ENCODE data around the gene GFOD1.
"Not testable (repeated sequence)": the region's sequence is repeated elsewhere in the genome, so short reads cannot be mapped to it uniquely, and the experiment has no call there.

GFOD1 gene

GRCh38 chr6:13472099-13472498, 15.3 kb downstream of the GFOD1 start:
- intact Hi-C loops (cut with DNase I): no loop called here
- DNase-seq: peak in 1 of 42 donors; percentile 29

GRCh38 chr6:13471184-13471583, 16.2 kb downstream of the GFOD1 start:
- peak in 1 of 42 donors; percentile 30 for DNase-seq
- intact Hi-C loops (cut with DNase I): no loop called here

GRCh38 chr6:13470238-13471140, 16.9 kb downstream of the GFOD1 start:
- intact Hi-C loops (cut with DNase I): loop anchor here (1.0 kb wide), 1 partner anchor 17 kb away; the partner anchor contains the start of gene GFOD1
- DNase-seq: peak; percentile 49 to 86 (median 74)

DNA sequence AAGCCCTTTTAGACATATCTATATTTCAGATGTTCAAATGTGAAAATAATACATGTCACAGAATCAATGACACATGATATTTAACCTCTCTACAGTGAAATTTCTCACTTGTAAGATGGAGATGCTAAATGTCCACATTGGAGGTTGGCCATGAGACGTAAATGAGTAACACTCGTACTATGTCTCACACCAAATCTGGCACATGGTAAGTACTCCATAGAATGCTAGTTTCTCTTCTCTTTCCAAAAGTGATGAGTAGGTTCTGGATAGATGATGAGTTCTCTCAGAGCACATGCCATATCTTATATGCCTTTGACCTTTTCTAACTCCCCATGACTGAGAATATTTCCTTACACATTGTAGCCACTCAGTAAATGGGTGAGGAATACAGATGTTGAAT, 17.7 kb downstream of the GFOD1 start:
- DNase-seq: no peak
- intact Hi-C loops (cut with DNase I): loop anchor here (1.0 kb wide), 1 partner anchor 18 kb away; the partner anchor contains the start of gene GFOD1

DNA sequence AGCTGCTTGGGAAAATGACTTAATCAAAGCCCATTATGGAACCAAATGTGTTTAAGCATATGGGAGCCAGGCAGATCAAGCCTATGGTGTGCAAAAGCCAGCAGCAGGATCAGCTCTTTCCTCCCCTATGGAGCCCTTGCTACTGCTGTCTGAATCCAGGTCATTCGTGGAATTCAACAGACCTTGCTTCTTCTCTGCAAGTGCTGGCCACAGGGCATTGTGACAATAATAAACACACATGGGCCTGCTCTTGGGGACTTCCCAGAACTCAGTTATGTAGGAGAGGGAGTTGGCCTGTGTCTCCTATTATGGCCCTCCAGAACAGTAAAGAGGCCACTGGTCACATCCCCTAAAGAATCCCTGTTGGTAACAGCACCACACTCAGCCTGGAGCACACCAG, 18.6 kb downstream of the GFOD1 start:
- DNase-seq: peak in 1 of 42 donors; percentile 25
- intact Hi-C loops (cut with DNase I): no loop called here

DNA sequence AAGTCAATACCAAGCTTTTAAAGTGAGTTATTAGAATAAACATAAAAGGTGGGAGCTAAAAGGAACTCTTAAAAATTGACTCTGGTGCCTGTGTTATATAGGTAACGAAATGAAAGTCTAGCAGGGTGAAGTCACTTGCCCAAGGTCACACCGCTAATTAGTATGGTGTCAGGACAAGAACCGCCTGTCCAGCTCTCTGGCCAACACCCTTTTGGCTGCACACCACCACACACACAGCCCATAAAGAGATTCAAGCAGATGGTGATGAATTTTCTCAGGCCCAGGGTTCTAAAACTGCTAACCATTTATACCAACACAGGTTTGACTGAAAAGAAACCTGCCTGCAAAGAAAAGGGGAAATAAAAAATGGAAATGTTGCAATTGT, 20.2 kb downstream of the GFOD1 start:
- intact Hi-C loops (cut with DNase I): no loop called here

GRCh38 chr6:13466304-13467215, 20.8 kb downstream of the GFOD1 start:
- peak in 7 of 42 donors; percentile 20 to 64 (median 41) for DNase-seq
- intact Hi-C loops (cut with DNase I): no loop called here

More for the DNA sequence above, 20.2 kb downstream of the GFOD1 start:
- peak in 1 of 42 donors; percentile 7 for DNase-seq

DNA sequence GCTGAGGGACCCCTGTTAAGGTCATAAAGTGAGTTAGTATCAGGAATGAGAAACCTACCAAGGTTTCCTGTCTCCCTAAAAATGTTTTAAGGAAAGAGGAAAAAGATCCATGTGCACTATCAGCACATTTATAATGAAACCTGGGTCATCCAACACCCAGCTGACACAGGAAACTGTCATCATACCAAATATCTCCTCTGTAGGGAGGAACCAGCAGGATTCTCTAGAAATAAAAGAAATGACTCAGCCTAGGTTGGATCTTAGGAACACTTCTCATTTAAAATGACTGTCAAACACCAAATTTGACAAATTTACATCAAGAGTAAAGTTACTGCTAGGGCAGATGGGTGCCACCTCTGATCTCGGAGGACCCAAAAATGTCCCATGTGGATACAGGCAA, 21.7 kb downstream of the GFOD1 start:
- intact Hi-C loops (cut with DNase I): no loop called here
- no peak for DNase-seq

GRCh38 chr6:13463941-13464340, 23.5 kb downstream of the GFOD1 start:
- intact Hi-C loops (cut with DNase I): no loop called here
- no peak for DNase-seq

- DNase-seq: peak in 1 of 42 donors; percentile 27
- intact Hi-C loops (cut with DNase I): no loop called here
Measured at GRCh38 chr6:13463328-13463717, 24.1 kb downstream of the GFOD1 start.

- DNase-seq: peak in 5 of 42 donors; percentile 27 to 53 (median 40)
- intact Hi-C loops (cut with DNase I): no loop called here
Measured at GRCh38 chr6:13462458-13463327, 24.7 kb downstream of the GFOD1 start.

DNA sequence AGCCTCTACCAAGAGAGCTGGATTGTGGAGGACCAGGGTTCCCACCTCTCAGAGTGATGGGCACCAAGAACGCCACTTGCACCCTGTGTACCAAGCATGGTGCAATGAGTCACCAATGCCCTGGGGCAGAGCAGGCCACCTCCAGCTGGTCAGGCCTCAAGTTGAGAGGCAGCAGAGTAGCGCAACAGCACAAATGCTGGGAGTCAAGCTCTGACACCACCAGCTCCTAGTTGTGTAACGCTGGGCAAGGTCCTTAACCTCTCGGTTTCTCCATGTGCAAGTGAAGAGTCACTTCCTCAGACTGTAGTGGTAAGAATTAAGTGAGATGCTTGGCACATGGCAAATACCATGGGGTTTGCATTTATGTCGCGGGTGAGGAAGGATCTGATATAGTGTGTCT, 25.6 kb downstream of the GFOD1 start:
- DNase-seq: peak in 1 of 42 donors; percentile 41
- intact Hi-C loops (cut with DNase I): no loop called here

DNA sequence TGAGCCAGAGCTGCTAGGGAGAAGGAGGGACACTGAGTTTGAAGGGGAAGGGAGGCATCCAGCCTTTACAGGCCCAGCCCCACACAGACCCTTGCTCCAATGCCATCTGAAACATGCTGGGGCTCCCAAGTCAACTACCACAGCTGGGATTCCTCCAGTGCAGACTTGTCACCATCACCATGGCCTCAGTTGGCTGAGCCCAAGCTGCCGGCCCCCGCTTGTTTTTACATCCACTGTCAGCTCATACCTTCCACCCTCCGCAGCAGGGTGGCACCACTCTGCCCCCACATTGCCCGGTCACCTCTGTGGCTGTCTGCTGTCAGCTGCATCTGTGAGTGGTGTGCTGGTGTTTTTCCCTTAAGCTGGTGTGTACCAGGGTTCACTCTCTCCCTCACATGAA, 26.1 kb downstream of the GFOD1 start:
- DNase-seq: peak in 2 of 42 donors; percentile 26 to 42
- intact Hi-C loops (cut with DNase I): no loop called here

GRCh38 chr6:13460289-13460688, 27.1 kb downstream of the GFOD1 start:
- intact Hi-C loops (cut with DNase I); DNase-seq: not testable (repeated sequence)

DNA sequence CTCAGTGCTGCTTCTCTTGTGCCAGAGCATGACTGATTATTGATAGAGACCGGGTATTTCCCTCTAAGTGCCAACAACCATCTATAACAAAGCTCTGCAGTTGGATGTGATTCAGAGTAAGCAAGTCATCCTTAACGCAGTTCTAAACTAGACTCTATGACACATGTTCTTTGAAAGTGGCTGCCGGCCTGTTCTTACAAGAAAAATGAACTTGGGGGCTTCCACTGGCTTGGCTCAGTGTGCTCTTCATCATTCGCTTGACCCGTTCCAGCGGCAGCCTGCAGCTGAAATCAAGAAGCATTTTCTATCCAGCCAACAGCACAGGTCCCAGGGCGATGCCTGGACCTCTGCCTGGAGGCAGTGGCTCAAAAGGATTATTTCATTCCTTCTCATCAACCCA, 29.8 kb downstream of the GFOD1 start:
- intact Hi-C loops (cut with DNase I): loop anchor here (10.0 kb wide), 1 partner anchor 117 kb away; the partner anchor contains the start of gene SIRT5
- no peak for DNase-seq

DNA sequence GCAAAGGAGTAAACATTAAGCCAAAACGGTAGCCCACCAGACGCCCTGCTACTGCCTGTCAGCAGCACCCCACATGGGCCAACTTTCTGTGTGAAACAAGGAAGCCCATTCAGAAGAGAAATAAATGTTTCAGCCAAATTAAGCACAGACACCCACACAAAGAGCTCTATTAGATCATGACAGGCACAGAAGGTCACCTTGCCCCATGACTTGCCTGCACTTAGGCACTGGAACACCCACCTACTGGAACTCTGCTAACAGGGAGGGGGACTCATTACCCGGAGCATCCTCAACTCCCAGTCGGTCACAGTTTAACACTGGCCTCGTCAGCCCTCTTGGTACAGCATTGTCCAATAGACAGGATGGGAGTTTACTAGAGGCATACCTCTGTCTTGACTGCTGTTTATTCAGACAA, 31.8 kb downstream of the GFOD1 start:
- DNase-seq: peak in 24 of 42 donors; percentile 23 to 82 (median 48)
- intact Hi-C loops (cut with DNase I): loop anchor here (10.0 kb wide), 1 partner anchor 119 kb away; the partner anchor contains the start of gene SIRT5

DNA sequence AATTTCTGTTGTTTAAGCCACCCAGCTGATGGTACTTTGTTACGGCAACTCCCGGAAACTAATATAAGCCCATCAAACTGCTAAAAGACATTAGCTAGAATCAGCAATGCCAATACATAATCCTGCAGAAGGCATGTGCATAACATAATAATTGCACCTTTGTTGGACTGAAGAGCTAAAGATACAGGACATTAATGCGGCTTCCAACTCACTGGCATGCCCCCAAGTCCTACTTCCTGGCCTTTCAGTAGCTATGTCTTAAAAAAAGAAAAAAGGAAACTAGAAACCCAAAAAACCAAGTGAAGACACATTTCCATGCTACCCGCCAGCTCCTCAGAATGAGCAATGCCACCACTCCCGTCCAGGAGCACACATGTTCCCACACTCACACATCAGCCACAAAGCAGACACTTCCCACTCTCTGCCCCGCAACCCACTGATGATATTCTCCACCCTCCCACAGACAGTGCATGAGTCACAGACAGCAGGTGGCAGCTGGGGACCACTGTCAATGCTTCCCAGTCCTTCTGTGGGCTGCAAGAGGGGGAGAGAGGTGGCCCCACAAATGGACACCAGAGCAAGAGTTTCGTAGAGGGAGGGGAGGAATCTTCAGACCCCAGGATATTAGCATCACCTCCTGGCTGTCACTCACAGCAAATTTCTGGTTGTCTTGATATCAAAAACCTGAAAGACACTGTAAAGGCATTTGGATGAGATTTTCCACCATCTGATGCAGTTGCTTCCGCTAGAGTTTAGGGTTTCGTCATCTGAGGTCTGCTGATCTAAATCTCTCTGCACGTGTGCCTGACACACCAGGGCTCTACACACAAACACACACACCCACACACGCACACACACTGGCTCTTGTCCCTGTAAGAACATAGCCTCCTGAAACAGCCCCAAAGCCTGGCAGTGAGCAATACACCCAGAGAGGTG, 32.8 kb downstream of the GFOD1 start:
- intact Hi-C loops (cut with DNase I): loop anchor here (10.0 kb wide), 1 partner anchor 120 kb away; the partner anchor contains the start of gene SIRT5
- peak; percentile 66 to 96 (median 86) for DNase-seq
